Measurements from ENCODE around the gene KCNN2.

The KCNN2 gene

DNA sequence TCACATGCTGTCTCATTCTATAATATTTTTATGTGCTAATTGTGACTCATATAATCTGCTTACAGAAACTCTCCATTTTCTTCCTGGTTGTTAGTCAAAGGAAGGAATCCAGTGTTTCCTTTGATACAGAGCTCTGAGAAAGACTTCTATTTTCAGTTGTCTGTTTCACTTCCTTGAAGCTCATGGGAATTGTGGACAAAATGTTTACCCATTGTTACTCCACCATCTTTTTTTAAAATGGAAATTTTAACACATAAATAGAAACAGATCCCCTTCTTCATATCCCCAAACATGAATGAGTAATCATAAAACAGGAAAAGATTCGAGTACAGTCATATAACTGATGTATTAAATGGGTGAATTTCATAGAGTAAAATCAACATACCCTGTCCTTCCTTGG, 42.0 kb upstream of the KCNN2 start:
- Mint-ChIP-seq H3K4me3 (no peak overlapping the region), H3K27me3 (ENCODE audit: low read depth) (no peaks in the 10 kb centered on the region), H3K27ac (no peak overlapping the region), H3K9me3 (no peaks in the 10 kb centered on the region), H3K36me3 (ENCODE audit: low read depth) (no peaks in the 10 kb centered on the region), H3K4me1 (no peaks in the 10 kb centered on the region)
- TF ChIP-seq, protein P1, sequence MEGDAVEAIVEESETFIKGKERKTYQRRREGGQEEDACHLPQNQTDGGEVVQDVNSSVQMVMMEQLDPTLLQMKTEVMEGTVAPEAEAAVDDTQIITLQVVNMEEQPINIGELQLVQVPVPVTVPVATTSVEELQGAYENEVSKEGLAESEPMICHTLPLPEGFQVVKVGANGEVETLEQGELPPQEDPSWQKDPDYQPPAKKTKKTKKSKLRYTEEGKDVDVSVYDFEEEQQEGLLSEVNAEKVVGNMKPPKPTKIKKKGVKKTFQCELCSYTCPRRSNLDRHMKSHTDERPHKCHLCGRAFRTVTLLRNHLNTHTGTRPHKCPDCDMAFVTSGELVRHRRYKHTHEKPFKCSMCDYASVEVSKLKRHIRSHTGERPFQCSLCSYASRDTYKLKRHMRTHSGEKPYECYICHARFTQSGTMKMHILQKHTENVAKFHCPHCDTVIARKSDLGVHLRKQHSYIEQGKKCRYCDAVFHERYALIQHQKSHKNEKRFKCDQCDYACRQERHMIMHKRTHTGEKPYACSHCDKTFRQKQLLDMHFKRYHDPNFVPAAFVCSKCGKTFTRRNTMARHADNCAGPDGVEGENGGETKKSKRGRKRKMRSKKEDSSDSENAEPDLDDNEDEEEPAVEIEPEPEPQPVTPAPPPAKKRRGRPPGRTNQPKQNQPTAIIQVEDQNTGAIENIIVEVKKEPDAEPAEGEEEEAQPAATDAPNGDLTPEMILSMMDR (IDR thresholded peaks at IDR 0.05; ENCODE audit: unreplicated experiment in 3 of 3): no peak

DNA sequence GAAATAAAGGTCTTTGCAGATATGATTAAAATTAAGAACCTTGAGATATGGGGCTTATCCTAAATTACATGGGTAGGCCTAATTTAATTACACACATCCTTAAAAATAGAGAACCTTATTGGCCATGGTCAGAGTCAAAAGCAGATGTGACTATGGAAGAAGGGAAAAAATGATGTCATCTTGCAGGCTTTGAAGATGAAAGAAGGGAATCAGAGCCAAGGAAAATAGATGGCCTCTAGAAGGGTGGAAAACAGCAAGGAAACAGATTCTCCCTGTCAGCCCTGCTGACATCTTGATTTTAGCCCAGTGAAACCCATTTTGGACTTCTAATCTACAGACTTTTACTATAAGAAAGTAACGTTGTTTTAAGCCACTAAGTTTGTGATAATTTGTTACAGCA, 37.6 kb upstream of the KCNN2 start:
- TF ChIP-seq, protein P1 (IDR thresholded peaks at IDR 0.05; ENCODE audit: unreplicated experiment in 3 of 3): no peak
- no peaks in the 10 kb centered on the region for H3K9me3 Mint-ChIP-seq
- peak overlapping the region in 2 of 3 experiments; percentile 1 to 48 for H3K27ac Mint-ChIP-seq
- no peaks in the 10 kb centered on the region for H3K27me3 Mint-ChIP-seq (ENCODE audit: low read depth)
- no peaks in the 10 kb centered on the region for H3K4me1 Mint-ChIP-seq
- no peaks in the 10 kb centered on the region for H3K36me3 Mint-ChIP-seq (ENCODE audit: low read depth)
- no peak overlapping the region for H3K4me3 Mint-ChIP-seq

DNA sequence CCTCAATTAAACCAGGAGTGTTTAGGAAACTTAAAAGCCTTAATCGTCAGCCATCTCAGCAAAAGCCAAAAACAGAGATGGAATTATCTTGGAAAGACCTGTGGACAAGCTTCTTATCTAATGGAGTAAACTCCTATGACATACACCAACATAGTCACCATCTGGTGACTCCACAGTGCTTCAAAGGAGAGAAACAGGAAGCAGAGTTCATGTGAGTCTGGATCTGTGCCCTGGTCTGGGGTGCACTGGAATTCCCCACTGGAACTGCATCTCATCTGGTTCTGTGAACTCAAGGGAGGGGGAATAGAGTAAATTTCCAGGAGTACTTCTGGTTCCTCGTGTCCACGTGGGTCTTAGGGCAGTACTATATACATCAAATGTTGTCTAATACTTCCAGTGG, 36.3 kb upstream of the KCNN2 start:
- no peaks in the 10 kb centered on the region for H3K9me3 Mint-ChIP-seq
- TF ChIP-seq, protein P1 (IDR thresholded peaks at IDR 0.05; ENCODE audit: unreplicated experiment in 3 of 3): no peak
- no peaks in the 10 kb centered on the region for H3K4me1 Mint-ChIP-seq
- H3K27ac Mint-ChIP-seq: no peak overlapping the region
- H3K27me3 Mint-ChIP-seq (ENCODE audit: low read depth): no peaks in the 10 kb centered on the region
- no peak overlapping the region for H3K4me3 Mint-ChIP-seq
- H3K36me3 Mint-ChIP-seq (ENCODE audit: low read depth): no peaks in the 10 kb centered on the region

DNA sequence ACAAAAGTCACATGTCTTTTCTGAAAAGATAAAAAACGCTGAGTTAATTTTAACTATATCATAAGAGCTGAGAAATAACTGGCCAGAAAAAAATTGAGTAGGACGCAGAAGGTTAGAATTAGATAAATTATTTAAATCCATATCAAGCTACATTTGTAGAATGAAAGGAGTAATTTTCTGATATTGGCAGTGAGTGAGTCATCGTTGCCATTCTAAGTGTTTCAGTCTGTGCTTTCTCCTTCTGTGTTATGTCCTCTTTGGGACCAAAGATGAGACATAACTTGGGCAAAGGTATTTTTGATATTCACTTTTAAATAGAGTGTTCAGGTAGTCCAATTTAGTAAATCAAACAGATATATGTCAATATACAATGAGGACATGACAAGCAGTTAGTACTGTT, 34.4 kb upstream of the KCNN2 start:
- Mint-ChIP-seq H3K36me3 (ENCODE audit: low read depth) (no peaks in the 10 kb centered on the region), H3K4me3 (no peak overlapping the region), H3K9me3 (no peaks in the 10 kb centered on the region), H3K4me1 (no peaks in the 10 kb centered on the region), H3K27me3 (ENCODE audit: low read depth) (no peaks in the 10 kb centered on the region), H3K27ac (no peak overlapping the region)
- TF ChIP-seq, protein P1 (IDR thresholded peaks at IDR 0.05; ENCODE audit: unreplicated experiment in 3 of 3): no peak

DNA sequence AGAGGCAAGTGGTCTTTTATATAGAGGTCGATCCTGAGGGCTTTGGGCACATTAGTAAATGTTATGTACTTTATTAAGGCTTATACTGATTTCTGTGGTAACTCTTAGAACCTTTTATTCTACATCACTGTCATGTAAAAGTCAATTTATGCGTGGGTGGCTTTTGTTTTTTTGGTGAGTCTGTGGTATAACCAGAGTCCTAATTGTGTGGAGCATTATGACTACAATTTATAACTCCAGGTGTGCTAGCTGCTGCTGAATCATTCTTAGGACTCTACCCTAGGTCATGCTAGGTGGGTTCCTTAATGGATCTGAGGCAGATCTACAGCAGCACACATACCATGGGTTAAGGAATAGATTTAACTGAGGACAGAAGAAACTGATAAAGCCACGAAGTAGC, 33.9 kb upstream of the KCNN2 start:
- Mint-ChIP-seq H3K4me1 (no peaks in the 10 kb centered on the region), H3K4me3 (no peak overlapping the region), H3K27ac (no peak overlapping the region), H3K36me3 (ENCODE audit: low read depth) (no peaks in the 10 kb centered on the region), H3K9me3 (no peaks in the 10 kb centered on the region), H3K27me3 (ENCODE audit: low read depth) (no peaks in the 10 kb centered on the region)
- TF ChIP-seq, protein P1 (IDR thresholded peaks at IDR 0.05; ENCODE audit: unreplicated experiment in 3 of 3): no peak

DNA sequence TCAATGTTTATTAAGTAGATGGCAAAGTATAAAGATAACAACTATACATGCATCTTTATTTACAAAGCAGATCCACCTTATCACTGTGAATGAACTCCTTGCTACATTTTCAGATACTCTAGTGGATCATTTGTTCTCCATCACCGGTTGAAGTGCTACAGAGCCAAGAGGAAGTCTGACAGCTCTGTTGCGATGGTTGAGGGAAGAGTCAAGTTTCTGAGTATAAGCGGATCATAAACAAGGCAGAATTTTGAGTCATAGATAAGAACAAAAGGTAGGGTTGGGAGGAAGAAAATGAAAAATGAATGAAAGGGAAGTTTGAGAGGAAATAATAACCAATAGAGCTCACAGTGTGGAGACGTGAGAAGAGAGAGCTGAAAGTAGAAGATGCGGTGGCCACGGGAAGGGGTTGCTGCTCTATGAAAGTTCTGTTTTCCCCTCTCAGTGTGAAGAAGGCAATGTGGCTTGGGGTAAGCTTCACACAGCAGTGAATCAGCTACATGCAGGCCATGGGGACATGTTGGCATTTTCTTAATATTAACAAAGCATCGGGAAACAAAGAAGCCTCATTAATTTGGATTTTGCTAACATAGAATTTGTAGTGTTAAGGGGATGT, 30.8 kb upstream of the KCNN2 start:
- Mint-ChIP-seq H3K27ac (no peak overlapping the region), H3K9me3 (no peaks in the 10 kb centered on the region), H3K27me3 (ENCODE audit: low read depth) (no peaks in the 10 kb centered on the region), H3K36me3 (ENCODE audit: low read depth) (no peaks in the 10 kb centered on the region), H3K4me3 (no peak overlapping the region), H3K4me1 (no peaks in the 10 kb centered on the region)
- TF ChIP-seq, protein P1 (IDR thresholded peaks at IDR 0.05; ENCODE audit: unreplicated experiment in 3 of 3): no peak

All from nephron (organoid).